Activated naive CD8-positive, alpha-beta T cell treated with anti-CD3 and anti-CD28 coated beads, Interleukin-2, amount 10 ng/mL, durations not matched to agents 7 days and 5 days (primary cell): ENCODE measurements around the gene CCDC14. TPM values are rescaled to one million over a fixed set of nuclear protein-coding genes. Genes with fewer than 3 reads are reported as not detected.

Experiments used
- ATAC-seq: fragments of 150-1000 bp; cut with Tn5 transposase; one replicate; pipeline ENCODE4 v1.10.0; 2021; ENCODE audit warnings: low read depth, moderate library complexity
- POLR2A ChIA-PET: fragments of 350-600 bp; sonication (Branson Sonifier 250); formaldehyde crosslinking; loops from one replicate; lab custom pipeline; 2021; ENCODE audit warnings: antibody characterized with exemption; lab: Charles Lee
- DNase-seq: peaks from one replicate; pipeline ENCODE4 v3.0.0; 2021
- H3K27ac Mint-ChIP-seq: one replicate; pipeline ENCODE4 v1.8.0; 2022; ENCODE audit warnings: mild to moderate bottlenecking, mixed read lengths
- H3K27me3 Mint-ChIP-seq: one replicate; pipeline ENCODE4 v1.8.0; 2022; ENCODE audit warnings: mild to moderate bottlenecking, moderate library complexity, mixed read lengths
- H3K36me3 Mint-ChIP-seq: one replicate; pipeline ENCODE4 v1.8.0; 2021; ENCODE audit warnings: mild to moderate bottlenecking, mixed read lengths
- H3K4me1 Mint-ChIP-seq: one replicate; pipeline ENCODE4 v1.8.0; 2021; ENCODE audit warnings: mixed read lengths
- H3K4me3 Mint-ChIP-seq: one replicate; pipeline ENCODE4 v1.8.0; 2022; ENCODE audit warnings: mild to moderate bottlenecking, moderate library complexity, mixed read lengths
- H3K9me3 Mint-ChIP-seq: one replicate; pipeline ENCODE4 v1.8.0; 2021; ENCODE audit warnings: mixed read lengths
- total RNA-seq, 2 experiments: library from RNA; stranded (reverse); gene quantifications; one replicate each; pipeline ENCODE4 v1.2.3, GENCODE V29; 2021

Gene CCDC14
- total RNA-seq, 2 experiments from 2014 or later, result 48.9 to 63.0 TPM

GRCh38 chr3:123877965-123878364 lies 83.1 kb downstream of the CCDC14 start:
- Mint-ChIP-seq H3K36me3 (no peaks in the 10 kb centered on the region), H3K4me1 (no peaks in the 10 kb centered on the region), H3K27ac (no peak overlapping the region), H3K4me3 (no peak overlapping the region), H3K9me3 (no peaks in the 10 kb centered on the region), H3K27me3 (peaks cover 39% of the 10 kb centered on the region)
- no peak for DNase-seq
- ATAC-seq, result no peak
- POLR2A ChIA-PET, result no interaction called here

- POLR2A ChIA-PET, result no interaction called here
- Mint-ChIP-seq H3K27me3 (peaks cover 37% of the 10 kb centered on the region), H3K4me1 (no peaks in the 10 kb centered on the region), H3K9me3 (no peaks in the 10 kb centered on the region), H3K4me3 (no peak overlapping the region), H3K36me3 (no peaks in the 10 kb centered on the region), H3K27ac (no peak overlapping the region)
- ATAC-seq (no peak), DNase-seq (no peak)
These were observed 83.6 kb downstream of the CCDC14 start for GRCh38 chr3:123877466-123877865.

- DNase-seq (no peak), ATAC-seq (no peak)
- H3K27ac Mint-ChIP-seq, result no peak overlapping the region
- H3K27me3 Mint-ChIP-seq, result peaks cover 37% of the 10 kb centered on the region
- H3K36me3 Mint-ChIP-seq, result no peaks in the 10 kb centered on the region
- no peak overlapping the region for H3K4me3 Mint-ChIP-seq
- H3K4me1 Mint-ChIP-seq, result no peaks in the 10 kb centered on the region
- POLR2A ChIA-PET, result no interaction called here
- H3K9me3 Mint-ChIP-seq, result no peaks in the 10 kb centered on the region
These were observed 84.2 kb downstream of the CCDC14 start for GRCh38 chr3:123876858-123877257.

GRCh38 chr3:123872621-123873020 lies 88.4 kb downstream of the CCDC14 start:
- DNase-seq (no peak), ATAC-seq (no peak)
- POLR2A ChIA-PET, result no interaction called here
- Mint-ChIP-seq H3K27me3 (peaks cover 31% of the 10 kb centered on the region), H3K36me3 (no peaks in the 10 kb centered on the region), H3K4me1 (no peaks in the 10 kb centered on the region), H3K9me3 (peaks cover 1% of the 10 kb centered on the region), H3K4me3 (no peak overlapping the region), H3K27ac (no peak overlapping the region)

- Mint-ChIP-seq H3K4me1 (no peaks in the 10 kb centered on the region), H3K27ac (no peak overlapping the region), H3K27me3 (peaks cover 29% of the 10 kb centered on the region), H3K4me3 (no peak overlapping the region), H3K36me3 (no peaks in the 10 kb centered on the region), H3K9me3 (peaks cover 1% of the 10 kb centered on the region)
- ATAC-seq, result no peak
- no peak for DNase-seq
- POLR2A ChIA-PET, result no interaction called here
These were observed 89.1 kb downstream of the CCDC14 start for GRCh38 chr3:123871946-123872345.

- ATAC-seq (no peak), DNase-seq (no peak)
- Mint-ChIP-seq H3K4me3 (no peak overlapping the region), H3K27me3 (peaks cover 24% of the 10 kb centered on the region), H3K9me3 (peaks cover 1% of the 10 kb centered on the region), H3K27ac (no peak overlapping the region), H3K4me1 (no peaks in the 10 kb centered on the region), H3K36me3 (no peaks in the 10 kb centered on the region)
- POLR2A ChIA-PET, result no interaction called here
These were observed 91.0 kb downstream of the CCDC14 start for GRCh38 chr3:123870033-123870432.

GRCh38 chr3:123869165-123869564 lies 91.9 kb downstream of the CCDC14 start:
- POLR2A ChIA-PET, result no interaction called here
- no peaks in the 10 kb centered on the region for H3K36me3 Mint-ChIP-seq
- DNase-seq (no peak), ATAC-seq (no peak)
- peaks cover 1% of the 10 kb centered on the region for H3K9me3 Mint-ChIP-seq
- H3K27me3 Mint-ChIP-seq, result peaks cover 18% of the 10 kb centered on the region
- no peak overlapping the region for H3K4me3 Mint-ChIP-seq
- H3K4me1 Mint-ChIP-seq, result no peaks in the 10 kb centered on the region
- no peak overlapping the region for H3K27ac Mint-ChIP-seq

GRCh38 chr3:123864706-123865105 lies 96.3 kb downstream of the CCDC14 start:
- no peak overlapping the region for H3K4me3 Mint-ChIP-seq
- no peaks in the 10 kb centered on the region for H3K9me3 Mint-ChIP-seq
- H3K4me1 Mint-ChIP-seq, result no peaks in the 10 kb centered on the region
- POLR2A ChIA-PET, result no interaction called here
- H3K27ac Mint-ChIP-seq, result no peak overlapping the region
- no peak for DNase-seq
- H3K36me3 Mint-ChIP-seq, result no peaks in the 10 kb centered on the region
- H3K27me3 Mint-ChIP-seq, result peaks cover 7% of the 10 kb centered on the region
- no peak for ATAC-seq

Other genes starting within 250 kb of the CCDC14 start
- under 1 TPM in 1 of 2 experiments, not detected in 1; 0.11 TPM for gene MYLK, start 76.9 kb downstream of the CCDC14 start, total RNA-seq
- not detected for gene ROPN1, start 30.9 kb upstream of the CCDC14 start, total RNA-seq
- 1 to 10 TPM; 3.4 to 4.0 TPM for gene KALRN, start 72.1 kb upstream of the CCDC14 start, total RNA-seq